Putamen (tissue), 1 donor: ENCODE results near the gene OR6C70.
"Not testable (repeated sequence)": the region's sequence is repeated elsewhere in the genome, so short reads cannot be mapped to it uniquely, and the experiment has no call there.

ENCODE experiments used
- DNase-seq: peaks from one replicate; pipeline ENCODE4 v3.0.0-alpha.2; 2016; ENCODE audit warnings: low spot score

Gene OR6C70

DNA sequence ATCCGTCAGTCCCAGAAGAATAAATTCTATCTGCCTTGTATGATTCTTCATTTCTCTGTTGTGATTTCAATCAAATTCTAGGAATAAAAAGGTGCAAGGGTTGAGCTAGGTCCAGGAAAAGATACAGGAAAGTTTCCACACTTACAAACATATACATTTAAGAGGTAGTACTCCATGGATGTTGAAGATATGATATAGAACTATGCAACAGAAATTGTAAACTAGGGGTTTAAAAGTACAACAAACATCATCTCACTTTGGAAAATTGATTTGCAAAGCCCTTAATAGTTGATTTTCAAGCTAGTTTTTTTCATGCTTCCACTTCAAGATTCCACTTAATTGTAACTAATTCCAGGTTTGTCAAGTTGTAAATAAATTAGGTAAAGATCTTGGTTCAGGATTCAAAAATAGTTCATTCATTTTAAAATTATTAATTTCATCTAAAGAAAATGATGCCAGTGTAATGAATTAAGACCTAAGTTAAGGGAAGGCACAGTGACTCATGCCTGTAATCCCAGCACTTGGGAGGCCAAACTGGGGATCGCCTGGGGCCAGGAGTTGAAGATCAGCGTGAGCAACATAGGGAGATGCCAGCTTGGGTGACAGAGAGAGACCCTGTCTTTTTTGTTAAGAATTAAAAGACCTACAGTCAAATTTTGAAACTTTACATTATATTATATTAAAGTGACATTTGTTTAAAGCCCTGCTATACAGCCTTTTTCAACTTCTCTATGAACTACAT lies at the start of gene OR6C70:
TSS of gene OR6C70 (minus strand) at position 51 of the 742 bp plus-strand sequence. CDS start at position 51, 0 bp downstream.
- DNase-seq, result no peak

DNA sequence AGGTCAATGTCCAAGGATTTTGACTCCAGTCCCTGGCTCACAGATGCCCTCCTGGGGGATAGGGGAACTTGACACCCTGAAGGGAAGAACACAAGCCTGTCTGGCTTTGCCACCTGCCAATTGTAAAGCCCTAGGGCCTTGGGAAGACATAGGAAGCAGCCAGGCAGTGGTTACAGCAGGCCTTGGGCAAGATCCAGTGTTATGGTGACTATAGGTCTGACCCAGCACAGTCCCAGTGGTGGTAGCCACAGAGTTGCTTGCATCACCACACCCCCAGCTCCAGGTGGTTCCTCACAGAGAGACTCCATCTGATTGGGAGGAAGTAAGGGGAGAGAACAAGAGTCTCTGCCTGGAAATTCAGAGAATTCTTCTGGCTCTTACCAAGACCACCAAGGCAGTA lies 46.5 kb upstream of the OR6C70 start:
- no peak for DNase-seq

DNA sequence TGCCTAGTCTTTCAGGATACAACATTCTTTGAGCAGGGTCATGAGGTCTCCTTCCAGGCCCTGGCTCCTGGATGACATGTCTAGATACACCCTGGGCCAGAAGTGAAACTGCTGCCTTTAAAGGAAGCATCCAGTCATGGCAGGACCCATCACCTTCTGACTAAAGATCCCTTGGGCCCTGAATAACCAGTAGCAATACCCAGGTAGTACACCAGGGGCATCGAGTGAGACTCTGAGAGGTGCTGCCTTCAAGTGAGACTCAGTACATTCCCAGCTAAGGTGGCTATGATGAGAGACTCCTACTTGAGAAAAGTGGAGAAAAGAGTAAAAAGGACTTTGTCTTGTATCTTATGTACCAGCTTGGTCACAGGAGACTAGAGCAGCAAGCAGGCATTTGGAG lies 45.8 kb upstream of the OR6C70 start:
- no peak for DNase-seq

GRCh38 chr12:55501601-55502000 lies 31.7 kb upstream of the OR6C70 start:
- no peak for DNase-seq

DNA sequence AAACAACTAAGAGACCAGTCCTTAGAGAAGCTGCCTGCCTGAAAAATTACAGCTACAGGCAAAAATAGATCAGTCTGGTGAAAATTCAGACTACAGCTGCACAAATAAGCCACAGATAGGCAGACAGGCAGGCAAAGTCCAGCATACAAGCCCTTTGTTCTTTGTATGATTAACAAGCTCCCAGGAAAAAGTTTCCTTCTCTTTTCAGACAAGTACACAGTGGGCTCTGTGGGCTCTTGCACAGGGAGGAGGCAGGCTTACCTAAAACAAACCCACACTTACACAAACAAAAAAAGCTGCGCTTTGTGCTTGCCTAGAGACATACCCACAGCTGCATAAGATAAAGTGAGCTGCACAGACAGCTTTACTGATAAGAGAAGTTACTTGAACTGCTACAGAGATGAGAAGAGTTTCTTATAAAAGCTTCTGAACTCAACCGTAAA lies 29.9 kb upstream of the OR6C70 start:
- DNase-seq, result peak; percentile 57

GRCh38 chr12:55499231-55499630 lies 29.3 kb upstream of the OR6C70 start:
- no peak for DNase-seq

GRCh38 chr12:55495490-55495889 lies 25.6 kb upstream of the OR6C70 start:
- DNase-seq, result no peak

- no peak for DNase-seq
Measured at GRCh38 chr12:55492078-55492477, 22.1 kb upstream of the OR6C70 start, which contains the start of gene OR6C68. Gene OR6C68 (plus strand): TSS chr12:55492378. CDS start chr12:55492378, 0 bp downstream.

DNA sequence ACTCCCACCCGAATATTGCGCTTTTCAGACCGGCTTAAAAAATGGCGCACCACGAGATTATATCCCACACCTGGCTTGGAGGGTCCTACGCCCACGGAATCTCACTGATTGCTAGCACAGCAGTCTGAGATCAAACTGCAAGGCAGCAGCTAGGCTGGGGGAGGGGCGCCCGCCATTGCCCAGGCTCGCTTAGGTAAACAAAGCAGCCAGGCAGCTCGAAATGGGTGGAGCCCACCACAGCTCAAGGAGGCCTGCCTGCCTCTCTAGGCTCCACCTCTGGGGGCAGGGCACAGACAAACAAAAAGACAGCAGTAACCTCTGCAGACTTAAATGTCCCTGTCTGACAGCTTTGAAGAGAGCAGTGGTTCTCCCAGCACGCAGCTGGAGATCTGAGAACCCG lies 14.3 kb upstream of the OR6C70 start:
- not testable (repeated sequence) for DNase-seq

GRCh38 chr12:55479136-55479535 lies 9.2 kb upstream of the OR6C70 start:
- DNase-seq, result not testable (repeated sequence)

DNA sequence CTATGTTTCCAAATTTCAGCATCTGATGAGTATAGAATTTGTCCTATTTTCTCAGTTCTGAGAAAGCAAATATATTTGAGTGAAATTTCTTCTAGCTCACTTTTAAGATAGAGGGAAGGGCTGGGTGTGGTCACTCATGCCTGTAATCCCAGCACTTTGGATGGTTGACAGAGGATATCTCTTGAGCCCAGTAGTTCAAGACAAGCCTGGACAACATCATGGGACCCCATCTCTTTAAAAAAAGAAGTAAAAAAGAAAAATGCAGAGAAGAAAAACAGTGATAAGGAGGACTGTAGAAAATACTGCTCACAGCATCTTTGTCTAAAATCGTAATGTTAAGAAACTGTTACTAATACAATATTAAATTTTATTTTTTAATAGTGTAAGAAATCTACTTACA lies 2.3 kb upstream of the OR6C70 start:
- DNase-seq, result no peak

- DNase-seq, result no peak
Measured at GRCh38 chr12:55469291-55469690, 647 bp downstream of the OR6C70 start.

DNA sequence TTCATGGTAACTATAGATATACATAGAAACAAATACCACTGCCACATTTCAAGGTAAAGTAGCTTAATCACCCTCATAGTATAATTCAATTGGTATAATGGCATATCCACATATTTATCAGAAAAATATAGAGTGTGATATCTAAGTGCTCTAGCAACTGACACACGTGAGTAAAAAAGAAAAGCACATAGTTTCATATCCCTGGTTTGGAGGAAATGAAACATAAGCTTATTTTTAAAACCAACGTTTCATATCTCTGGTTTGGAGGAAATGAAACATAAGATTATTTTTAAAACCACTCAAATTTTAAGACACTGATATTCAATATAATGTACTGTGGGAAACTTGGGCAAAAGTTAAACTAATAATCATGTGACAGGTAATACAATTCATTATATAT lies 2.1 kb downstream of the OR6C70 start:
- no peak for DNase-seq

DNA sequence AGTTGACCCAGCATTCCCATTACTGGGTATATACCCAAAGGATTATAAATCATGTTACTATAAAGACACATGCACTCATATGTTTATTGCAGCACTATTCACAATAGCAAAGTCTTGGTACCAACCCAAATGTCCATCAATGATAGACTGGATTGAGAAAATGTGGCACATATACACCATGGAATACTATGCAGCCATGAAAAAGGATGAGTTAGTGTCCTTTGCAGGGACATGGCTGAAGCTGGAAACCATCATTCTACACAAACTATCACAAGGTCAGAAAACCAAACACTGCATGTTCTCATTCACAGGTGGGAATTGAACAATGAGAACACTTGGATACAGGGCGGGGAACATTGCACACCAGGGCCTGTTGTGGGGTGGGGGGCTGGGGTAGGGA lies 5.0 kb downstream of the OR6C70 start:
- not testable (repeated sequence) for DNase-seq

- no peak for DNase-seq
Measured at GRCh38 chr12:55448825-55449224, 21.1 kb downstream of the OR6C70 start.

DNA sequence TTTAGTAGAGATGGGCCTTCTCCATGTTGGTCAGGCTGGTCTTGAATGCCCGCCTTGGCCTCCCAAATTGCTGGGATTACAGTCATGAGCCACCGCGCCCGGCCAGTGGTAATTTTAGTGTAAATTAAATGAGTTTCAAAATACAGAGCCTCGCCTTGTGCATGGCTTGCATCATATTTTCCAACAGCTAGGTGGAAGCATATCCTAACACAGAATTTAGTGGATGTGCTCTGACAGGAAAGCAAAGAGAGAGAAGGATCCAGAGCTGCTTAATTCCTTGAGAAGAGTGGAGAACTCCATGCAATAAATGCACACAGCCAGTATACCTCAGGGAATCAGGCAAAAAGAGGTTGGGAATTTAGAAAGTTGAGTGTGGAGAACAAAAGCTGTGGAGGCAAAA lies 23.6 kb downstream of the OR6C70 start:
- peak; percentile 7 for DNase-seq

DNA sequence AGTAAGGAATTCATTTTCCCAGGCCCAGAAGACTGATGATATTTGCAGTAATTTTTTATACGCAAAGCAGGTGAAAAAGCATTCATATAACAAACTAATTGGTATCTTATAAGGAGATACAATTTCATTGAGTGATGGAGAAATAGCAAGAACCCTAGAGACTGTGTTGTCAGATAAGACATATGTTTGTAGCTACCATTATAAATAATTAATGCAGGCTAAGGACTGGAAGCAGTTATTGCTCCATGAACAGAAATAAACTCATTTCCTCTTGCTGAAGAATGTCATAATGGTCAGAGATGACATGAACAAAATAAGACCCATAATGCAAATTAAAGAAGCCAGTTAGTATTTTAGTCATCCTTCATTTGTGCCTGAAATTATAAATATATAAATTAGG lies 24.6 kb downstream of the OR6C70 start:
- DNase-seq, result no peak

DNA sequence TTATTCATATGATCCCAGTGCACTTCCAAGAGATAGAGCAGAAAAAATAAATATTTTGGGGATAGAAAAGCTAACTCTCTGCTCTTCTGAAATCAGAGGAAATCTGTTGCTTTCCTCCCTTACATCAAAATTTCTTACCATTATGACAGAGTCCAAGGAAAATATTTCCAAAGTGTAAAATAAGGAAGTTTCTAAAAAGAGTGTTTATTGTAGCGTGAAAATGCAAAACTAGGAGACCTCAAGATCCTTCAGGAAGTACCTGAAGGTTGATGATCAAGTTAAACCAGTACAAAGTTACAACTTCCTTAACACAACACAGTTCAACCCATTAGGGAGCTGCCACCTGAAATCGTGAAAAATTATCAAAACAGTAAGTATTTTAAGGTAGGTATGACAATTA lies 26.2 kb downstream of the OR6C70 start, which contains the start of gene OR6C2:
TSS of gene OR6C2 (plus strand) at position 301 of the 400 bp plus-strand sequence. CDS start 8,138 bp downstream, outside the sequence.
- no peak for DNase-seq

GRCh38 chr12:55441233-55441632 lies 28.7 kb downstream of the OR6C70 start:
- not testable (repeated sequence) for DNase-seq

DNA sequence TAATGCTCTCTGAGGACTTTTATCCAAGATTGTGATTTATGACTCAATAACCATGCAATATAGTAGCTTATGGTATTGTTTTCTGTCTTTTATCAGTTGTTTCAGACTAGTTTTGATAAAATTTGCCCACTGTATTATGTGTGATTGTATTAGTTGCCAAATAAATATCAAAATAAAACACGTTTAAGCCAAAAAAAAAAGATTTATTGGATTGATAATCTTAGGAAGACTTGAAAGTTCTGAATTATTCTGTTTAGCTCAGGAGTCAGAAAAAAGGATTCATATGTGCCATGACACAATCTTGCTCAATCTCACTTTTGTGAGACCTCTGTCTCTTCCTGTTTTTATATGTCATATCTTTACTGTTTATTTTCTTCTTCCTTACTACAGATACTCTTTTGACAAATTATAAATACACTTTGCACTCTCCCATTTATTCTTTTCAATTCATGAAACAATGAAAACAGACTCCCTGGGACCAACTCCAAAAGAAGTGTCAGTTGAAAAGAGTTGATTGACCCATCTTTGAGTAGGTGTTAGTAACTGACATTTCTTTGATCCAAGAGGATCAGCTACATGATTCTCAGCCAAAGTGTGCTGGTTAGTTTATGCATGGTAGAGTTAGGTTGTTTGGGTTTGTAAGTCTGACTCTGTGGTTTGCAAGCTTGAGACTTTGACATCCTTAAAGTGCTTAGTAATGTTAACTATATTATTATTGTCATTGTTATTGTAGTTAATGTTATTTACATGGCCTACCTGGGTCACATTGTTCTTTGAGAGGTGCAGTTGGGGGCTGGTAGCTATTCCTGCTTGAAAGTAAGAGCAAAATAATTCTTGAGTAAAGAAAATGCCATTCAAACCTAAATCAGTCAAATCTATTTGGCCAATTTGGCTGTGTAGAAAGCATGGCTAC lies 41.4 kb downstream of the OR6C70 start:
- DNase-seq, result no peak

GRCh38 chr12:55425954-55426353 lies 44.0 kb downstream of the OR6C70 start, which contains the start of gene OR6C76:
Gene OR6C76 (plus strand): TSS chr12:55426254. CDS start chr12:55426254, 0 bp downstream.
- DNase-seq, result no peak

DNA sequence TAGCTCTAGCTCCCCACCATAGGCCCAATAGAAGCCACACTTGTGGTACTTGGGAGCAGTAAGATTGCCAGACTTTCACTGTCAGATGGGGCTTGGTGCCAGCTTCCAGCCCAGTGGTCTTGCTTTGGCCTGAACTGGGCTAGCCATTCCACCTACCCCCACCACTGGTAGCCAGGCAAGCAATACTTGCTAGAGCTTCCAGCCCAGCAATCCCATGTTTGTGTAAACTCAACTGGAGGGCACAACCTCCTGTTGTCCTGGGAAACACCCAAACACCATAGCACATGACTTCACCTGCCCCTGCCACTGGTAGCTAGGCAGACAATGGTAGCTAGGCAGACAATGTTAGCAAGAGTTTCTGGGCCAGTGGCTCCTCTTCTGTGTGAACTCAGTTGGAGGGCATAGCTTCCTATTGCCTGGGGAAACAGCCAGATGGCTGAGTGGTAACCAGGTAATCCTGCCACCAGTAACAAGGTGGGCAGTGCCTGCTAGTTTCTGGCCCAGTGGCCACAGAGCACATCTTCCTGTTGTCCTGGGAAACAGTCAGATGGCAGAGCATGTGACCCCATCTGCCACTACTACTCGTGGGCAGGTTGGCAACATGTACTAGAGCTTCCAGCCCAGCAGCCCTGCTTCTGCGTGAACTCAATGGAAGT lies 49.5 kb downstream of the OR6C70 start:
- no peak for DNase-seq
